ENCODE results near the gene PRR14L.
A peak's percentile ranks its signal among the peaks of the same experiment; 100 is the strongest.

PRR14L gene

DNA sequence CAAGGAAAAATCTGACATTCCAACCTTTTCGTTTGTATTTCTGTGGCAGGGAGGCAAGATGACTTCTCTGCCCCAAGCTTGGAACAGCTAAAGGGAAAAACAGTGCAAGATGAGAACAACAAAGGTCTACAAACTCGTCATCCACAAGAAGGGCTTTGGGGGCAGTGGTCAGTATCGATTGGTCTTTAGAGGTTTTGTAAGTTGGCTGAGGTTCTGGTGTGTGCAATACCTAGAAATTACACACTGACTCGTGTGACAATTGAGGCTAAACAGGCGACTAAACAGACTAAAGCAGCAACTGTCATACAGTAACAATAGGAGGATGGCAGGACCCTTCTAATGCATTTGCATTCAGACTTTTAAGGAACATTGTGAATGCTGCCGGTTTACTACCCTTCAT lies 4.9 kb upstream of the PRR14L start:
- H4K20me1 ChIP-seq: no peaks in the 10 kb centered on the region
- peaks cover 44% of the 10 kb centered on the region for H3K4me1 ChIP-seq
- no peak overlapping the region for H3K27ac ChIP-seq
- H3K4me3 ChIP-seq: peak overlapping the region; percentile 83
- peak overlapping the region; percentile 88; the same call in 1 of the 2 replicates for H3K9ac ChIP-seq
- peaks cover 36% of the 10 kb centered on the region for H3K36me3 ChIP-seq
- H3K9me3 ChIP-seq: no peaks in the 10 kb centered on the region
- no peaks in the 10 kb centered on the region for H3K27me3 ChIP-seq
- TF ChIP-seq Cebpa-rat (IDR thresholded peaks at IDR 0.05): no peak
- H3K4me2 ChIP-seq: peak overlapping the region; percentile 95

DNA sequence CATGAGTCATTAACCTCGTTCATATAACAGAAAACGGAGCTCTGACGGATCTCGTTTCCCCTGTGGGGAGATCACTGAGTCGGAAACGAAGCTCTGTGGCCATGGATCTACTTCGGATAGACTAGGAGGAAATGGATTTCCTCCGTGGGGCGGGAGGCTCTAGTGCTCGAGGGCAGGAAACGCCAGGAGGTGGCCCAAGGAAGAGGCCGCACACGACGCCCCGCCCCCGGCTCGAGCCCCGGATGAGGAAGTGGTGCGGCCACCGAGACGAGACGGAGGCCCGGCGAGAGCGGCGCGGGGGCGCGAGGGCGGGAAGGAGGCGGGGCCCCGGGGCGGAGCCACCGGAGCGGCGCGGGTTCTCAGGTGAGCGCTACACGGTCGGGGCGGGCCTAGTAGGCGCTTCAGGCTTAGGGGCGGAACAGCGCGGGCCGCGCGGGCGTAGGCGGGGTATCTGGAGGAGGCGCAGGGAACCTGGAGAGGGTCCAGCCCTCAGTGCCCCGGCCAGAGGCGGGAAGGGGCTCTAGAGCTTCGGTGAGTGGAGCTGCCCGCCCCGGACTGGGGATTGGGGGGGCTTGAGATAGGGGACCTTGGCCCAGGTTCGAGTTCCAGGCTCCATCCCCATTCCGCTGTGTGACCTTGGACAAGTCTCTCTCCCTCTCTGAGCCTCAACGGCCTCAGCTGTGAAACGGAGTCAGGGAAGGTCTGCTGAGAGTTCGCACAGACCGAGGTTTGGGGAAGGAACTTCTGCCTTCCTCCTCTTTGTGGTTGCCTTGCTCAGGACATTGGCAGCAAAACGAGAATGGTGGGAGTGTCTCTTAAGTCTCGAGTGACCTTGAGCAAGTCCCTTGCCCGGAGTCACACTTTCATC lies 3.9 kb upstream of the PRR14L start, which contains the start of gene DEPDC5:
TSS of gene DEPDC5 (plus strand) at position 386 of the 868 bp plus-strand sequence. CDS start 903 bp downstream, outside the sequence.
- Histone ChIP-seq H3K4me3 (peak within 1 kb of the TSS; percentile 83), H3K27me3 (no peaks in the 10 kb centered on the region), H3K4me2 (peak within 1 kb of the TSS; percentile 95), H3K27ac (peak within 1 kb of the TSS; percentile 95), H3K36me3 (peaks cover 27% of the 10 kb centered on the region), H3K4me1 (peaks cover 47% of the 10 kb centered on the region), H3K9me3 (no peaks in the 10 kb centered on the region), H3K9ac (peak within 1 kb of the TSS; percentile 88), H4K20me1 (no peaks in the 10 kb centered on the region; the same call in 1 of the 2 replicates)
- no peak for TF ChIP-seq Cebpa-rat (IDR thresholded peaks at IDR 0.05)

DNA sequence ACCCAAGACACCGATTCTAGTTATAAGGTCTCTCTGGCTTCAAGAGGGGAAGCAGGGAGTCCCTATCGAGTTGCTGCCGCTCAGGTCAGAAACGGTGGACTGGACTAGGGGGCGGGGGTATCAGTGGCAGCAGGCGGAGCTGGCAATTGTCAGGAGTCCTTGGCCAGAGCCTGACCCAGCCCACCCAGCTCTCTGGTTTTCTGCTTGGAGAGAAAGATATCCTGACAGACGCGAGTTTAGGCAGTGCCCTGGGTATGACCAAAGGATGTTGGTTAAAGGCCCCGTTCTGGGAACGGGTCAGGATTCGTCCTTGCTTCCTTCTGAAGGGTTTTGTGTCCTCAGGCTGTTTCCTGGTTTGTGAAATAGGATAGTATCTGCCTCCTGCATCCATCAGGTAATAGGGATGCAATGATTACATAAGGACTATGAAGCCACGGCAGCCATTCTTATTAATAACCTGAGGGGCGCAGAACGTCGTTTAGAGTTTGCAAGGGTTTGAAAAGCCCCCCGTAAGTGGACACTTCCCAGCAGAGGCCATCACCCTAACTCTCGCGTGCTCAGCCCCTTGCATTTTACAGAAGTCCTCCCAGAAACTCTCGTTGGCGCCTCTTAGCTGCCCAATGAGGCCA lies 3.2 kb upstream of the PRR14L start:
- peaks cover 54% of the 10 kb centered on the region for H3K4me1 ChIP-seq
- peaks cover 20% of the 10 kb centered on the region for H3K36me3 ChIP-seq
- peak overlapping the region; percentile 83 for H3K4me3 ChIP-seq
- no peaks in the 10 kb centered on the region for H3K27me3 ChIP-seq
- peak overlapping the region; percentile 88 for H3K9ac ChIP-seq
- peak overlapping the region; percentile 95 for H3K4me2 ChIP-seq
- H4K20me1 ChIP-seq: peaks cover 7% of the 10 kb centered on the region; the same call in 1 of the 2 replicates
- H3K27ac ChIP-seq: peak overlapping the region; percentile 95
- H3K9me3 ChIP-seq: no peaks in the 10 kb centered on the region
- no peak for TF ChIP-seq Cebpa-rat (IDR thresholded peaks at IDR 0.05)

DNA sequence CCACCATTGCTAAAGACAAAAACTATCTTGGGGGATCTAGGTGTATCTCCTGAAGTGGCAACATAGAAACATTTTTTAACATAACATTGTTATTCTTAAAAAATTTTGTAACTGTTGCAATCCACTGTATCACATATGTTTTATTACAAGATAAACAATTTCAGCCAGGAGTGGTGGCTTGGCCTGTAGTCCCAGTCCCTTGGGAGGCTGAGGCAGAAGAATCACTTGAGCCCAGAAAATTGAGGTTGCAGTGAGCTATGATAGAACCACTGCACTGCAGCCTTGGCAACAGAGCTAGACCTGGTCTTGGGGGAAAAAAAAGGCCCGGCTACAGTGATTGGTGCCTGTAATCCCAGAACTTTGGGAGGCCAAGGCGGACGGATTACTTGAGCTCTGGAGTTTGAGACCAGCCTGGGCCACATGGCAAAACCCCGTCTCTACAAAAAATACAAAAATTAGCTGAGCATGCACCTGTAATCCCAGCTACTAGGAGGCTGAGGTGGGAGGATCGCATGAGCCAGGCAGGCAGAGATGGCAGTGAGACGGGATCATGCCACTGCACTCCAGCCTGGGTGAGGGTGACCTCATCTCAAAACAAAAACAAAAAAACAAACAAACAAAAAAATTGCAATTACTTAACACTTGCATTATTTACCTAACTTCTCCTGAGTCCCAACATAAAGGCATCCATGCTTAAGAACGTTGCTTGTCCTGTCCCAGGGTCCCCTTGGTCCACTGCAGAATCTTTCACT lies 2.3 kb upstream of the PRR14L start:
- Histone ChIP-seq H4K20me1 (peaks cover 12% of the 10 kb centered on the region; the same call in 1 of the 2 replicates), H3K36me3 (peaks cover 20% of the 10 kb centered on the region), H3K27ac (peak overlapping the region; percentile 95), H3K9me3 (no peaks in the 10 kb centered on the region), H3K4me3 (peak overlapping the region; percentile 83; the same call in 1 of the 2 replicates), H3K27me3 (no peaks in the 10 kb centered on the region), H3K4me2 (peak overlapping the region; percentile 95), H3K9ac (peak overlapping the region; percentile 88), H3K4me1 (peaks cover 63% of the 10 kb centered on the region)
- no peak for TF ChIP-seq Cebpa-rat (IDR thresholded peaks at IDR 0.05)

DNA sequence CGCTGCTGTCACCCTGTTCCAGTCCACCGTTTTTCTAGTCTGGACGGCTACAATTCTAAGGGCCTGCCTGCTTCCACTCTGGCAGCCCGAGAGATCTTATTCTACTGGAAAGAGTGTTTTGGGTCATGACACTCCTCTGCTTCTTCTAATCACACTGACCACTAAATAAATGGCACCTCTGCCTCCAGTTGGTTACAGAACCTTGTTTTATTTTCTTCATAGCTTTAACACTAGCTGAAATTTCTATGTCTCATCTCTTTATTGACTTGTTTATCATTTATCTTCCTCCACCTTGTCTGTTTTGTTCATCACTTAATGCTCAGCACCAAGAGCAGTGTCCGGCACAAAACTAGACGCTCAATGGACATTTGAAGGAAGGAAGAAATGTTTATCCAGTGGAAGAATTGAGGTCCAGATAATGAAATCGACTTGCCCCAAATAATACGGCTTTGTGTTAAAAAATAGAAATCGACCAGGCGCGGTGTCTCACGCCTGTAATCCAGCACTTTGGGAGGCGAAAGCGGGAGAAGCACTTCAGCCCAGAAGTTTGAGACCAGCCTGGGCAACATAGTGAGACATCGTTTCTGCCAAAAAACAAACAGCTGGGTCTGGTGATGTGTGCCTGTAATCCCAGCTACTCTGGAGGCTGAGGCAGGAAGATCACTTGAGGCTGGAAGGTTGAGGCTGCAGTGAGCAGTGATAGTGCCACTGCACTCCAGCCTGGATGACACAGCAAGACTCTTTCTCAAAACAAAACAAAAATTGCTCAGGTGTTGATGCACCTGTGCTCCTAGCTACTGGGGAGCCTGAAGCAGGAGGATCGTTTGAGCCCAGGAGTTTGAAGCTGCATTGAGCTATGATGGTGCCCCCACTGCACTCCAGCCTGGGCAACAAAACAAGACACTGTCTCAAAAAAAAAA lies 693 bp upstream of the PRR14L start:
- H3K4me2 ChIP-seq: peak overlapping the region; percentile 97
- H3K36me3 ChIP-seq: peaks cover 24% of the 10 kb centered on the region
- H3K27me3 ChIP-seq: no peaks in the 10 kb centered on the region
- no peak for TF ChIP-seq Cebpa-rat (IDR thresholded peaks at IDR 0.05)
- H3K4me1 ChIP-seq: peaks cover 63% of the 10 kb centered on the region
- no peaks in the 10 kb centered on the region for H3K9me3 ChIP-seq
- peak overlapping the region; percentile 96 for H3K27ac ChIP-seq
- H3K9ac ChIP-seq: peak overlapping the region; percentile 98
- H3K4me3 ChIP-seq: peak overlapping the region; percentile 93
- peaks cover 18% of the 10 kb centered on the region; the same call in 1 of the 2 replicates for H4K20me1 ChIP-seq

DNA sequence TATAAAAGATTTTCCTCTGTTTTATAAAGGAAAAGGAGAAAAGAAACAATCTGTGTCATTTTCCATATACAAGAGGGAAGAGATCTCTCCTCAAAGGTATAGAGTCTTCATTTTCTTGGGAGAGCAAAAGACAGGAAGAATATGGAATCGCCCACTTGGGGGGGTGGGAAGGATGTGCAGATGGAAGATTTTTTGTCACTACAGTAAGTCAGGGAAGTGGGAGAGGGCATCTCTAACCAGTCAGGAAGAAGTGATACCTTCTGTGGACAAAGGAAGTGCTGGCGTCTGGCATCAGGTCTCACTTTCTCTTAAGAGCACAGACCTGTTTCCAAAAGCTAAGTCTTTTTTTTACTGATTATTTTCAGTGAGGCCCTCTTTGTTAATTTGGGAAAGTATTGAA lies 1.4 kb downstream of the PRR14L start:
- H3K4me2 ChIP-seq: peak overlapping the region; percentile 97
- peak overlapping the region; percentile 93 for H3K4me3 ChIP-seq
- H4K20me1 ChIP-seq: peaks cover 39% of the 10 kb centered on the region
- no peak for TF ChIP-seq Cebpa-rat (IDR thresholded peaks at IDR 0.05)
- no peaks in the 10 kb centered on the region for H3K9me3 ChIP-seq
- peaks cover 48% of the 10 kb centered on the region for H3K4me1 ChIP-seq
- peaks cover 45% of the 10 kb centered on the region for H3K36me3 ChIP-seq
- peak overlapping the region; percentile 96; the same call in 1 of the 2 replicates for H3K27ac ChIP-seq
- H3K9ac ChIP-seq: peak overlapping the region; percentile 98
- H3K27me3 ChIP-seq: no peaks in the 10 kb centered on the region

DNA sequence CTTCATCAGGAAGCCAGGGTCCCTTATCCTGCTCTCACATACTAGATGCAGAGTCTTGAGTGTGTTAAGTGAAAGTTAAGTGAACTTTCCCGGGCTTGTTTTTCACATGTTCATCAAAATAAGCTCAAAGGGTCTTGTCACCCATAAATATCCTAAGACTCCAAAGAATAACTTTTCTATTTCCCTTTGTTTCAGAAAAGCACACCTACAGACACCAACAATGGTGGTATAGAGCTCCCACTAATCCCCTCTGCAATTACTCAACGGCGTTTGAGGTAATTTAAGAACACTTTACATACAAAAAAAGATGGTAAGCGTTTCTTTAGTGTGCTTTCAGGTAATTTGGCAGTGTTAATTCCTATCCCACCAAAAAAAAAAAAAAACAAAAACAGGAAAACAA lies 2.5 kb downstream of the PRR14L start:
- TF ChIP-seq Cebpa-rat (IDR thresholded peaks at IDR 0.05): no peak
- Histone ChIP-seq H3K27me3 (no peaks in the 10 kb centered on the region), H3K9me3 (no peaks in the 10 kb centered on the region), H3K4me2 (peak overlapping the region; percentile 97), H3K4me1 (peaks cover 38% of the 10 kb centered on the region), H3K4me3 (no peak overlapping the region), H3K36me3 (peaks cover 55% of the 10 kb centered on the region), H3K9ac (no peak overlapping the region), H3K27ac (no peak overlapping the region), H4K20me1 (peaks cover 49% of the 10 kb centered on the region)

DNA sequence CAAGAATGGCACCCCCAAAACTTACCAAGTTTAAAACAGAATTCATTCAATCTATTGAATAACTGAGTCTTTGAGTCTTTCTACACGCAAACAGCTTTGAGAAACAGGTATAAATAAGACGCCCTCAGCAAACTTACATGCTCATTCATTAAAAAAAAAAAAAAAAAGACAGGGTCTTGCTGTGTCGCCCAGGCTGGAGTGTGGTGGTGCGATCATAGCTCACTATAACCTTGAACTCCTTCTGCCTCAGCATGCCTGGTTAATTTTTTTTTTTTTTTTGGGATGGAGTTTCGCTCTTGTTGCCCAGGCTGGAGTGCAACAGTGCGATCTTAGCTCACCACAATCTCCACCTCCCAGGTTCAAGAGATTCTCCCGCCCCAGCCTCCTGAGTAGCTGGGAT lies 6.1 kb downstream of the PRR14L start:
- peaks cover 83% of the 10 kb centered on the region for H4K20me1 ChIP-seq
- peaks cover 88% of the 10 kb centered on the region for H3K36me3 ChIP-seq
- H3K9ac ChIP-seq: no peak overlapping the region
- H3K27me3 ChIP-seq: no peaks in the 10 kb centered on the region
- TF ChIP-seq Cebpa-rat (IDR thresholded peaks at IDR 0.05): no peak
- H3K4me1 ChIP-seq: peaks cover 17% of the 10 kb centered on the region
- H3K9me3 ChIP-seq: no peaks in the 10 kb centered on the region
- no peak overlapping the region for H3K27ac ChIP-seq
- H3K4me3 ChIP-seq: no peak overlapping the region
- H3K4me2 ChIP-seq: no peak overlapping the region
